ENCODE data around the gene SIRT6. TPM values are rescaled to one million over a fixed set of nuclear protein-coding genes. Genes with fewer than 3 reads are reported as not detected.

Gene SIRT6
- total RNA-seq, 1 donor from 2014 or later, result 34.8 TPM

- Mint-ChIP-seq H3K9me3 (no peaks in the 10 kb centered on the region), H3K4me3 (no peak overlapping the region), H3K4me1 (no peaks in the 10 kb centered on the region), H3K36me3 (ENCODE audit: low read depth) (no peaks in the 10 kb centered on the region), H3K27me3 (ENCODE audit: low read depth) (peaks cover 45% of the 10 kb centered on the region), H3K27ac (ENCODE audit: unreplicated experiment) (no peak overlapping the region)
- DNase-seq (ENCODE audit: low read depth, low spot score), result no peak
- peak; percentile 17 for TF ChIP-seq CTCF (conservative IDR thresholded peaks at IDR 0.05)
Measured at GRCh38 chr19:4206818-4207484, 24.6 kb upstream of the SIRT6 start.

DNA sequence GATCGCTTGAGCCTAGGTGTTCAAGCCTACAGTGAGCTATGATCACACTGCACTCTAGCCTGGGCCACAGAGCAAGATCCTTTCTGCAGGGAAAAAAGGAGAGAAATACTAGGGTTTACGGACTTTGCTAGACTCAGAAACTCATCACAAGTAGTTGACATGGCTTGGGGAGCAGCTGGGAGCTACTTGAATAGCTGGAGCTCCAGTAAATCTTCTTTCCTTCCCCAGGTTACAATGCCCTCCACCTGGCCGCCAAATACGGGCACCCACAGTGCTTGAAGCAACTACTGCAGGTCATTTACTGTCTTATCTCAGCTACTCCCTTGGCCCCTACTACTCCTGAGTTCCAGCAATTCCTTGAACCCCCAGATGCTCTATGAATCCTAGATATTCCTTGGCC, 19.4 kb upstream of the SIRT6 start:
- no peak for TF ChIP-seq CTCF (conservative IDR thresholded peaks at IDR 0.05)
- DNase-seq (ENCODE audit: low read depth, low spot score), result no peak
- H3K4me1 Mint-ChIP-seq, result peaks cover 11% of the 10 kb centered on the region
- H3K27ac Mint-ChIP-seq (ENCODE audit: unreplicated experiment), result no peak overlapping the region
- peaks cover 10% of the 10 kb centered on the region for H3K36me3 Mint-ChIP-seq (ENCODE audit: low read depth)
- H3K27me3 Mint-ChIP-seq (ENCODE audit: low read depth), result peaks cover 67% of the 10 kb centered on the region
- H3K4me3 Mint-ChIP-seq, result no peak overlapping the region
- peaks cover 9% of the 10 kb centered on the region for H3K9me3 Mint-ChIP-seq

DNA sequence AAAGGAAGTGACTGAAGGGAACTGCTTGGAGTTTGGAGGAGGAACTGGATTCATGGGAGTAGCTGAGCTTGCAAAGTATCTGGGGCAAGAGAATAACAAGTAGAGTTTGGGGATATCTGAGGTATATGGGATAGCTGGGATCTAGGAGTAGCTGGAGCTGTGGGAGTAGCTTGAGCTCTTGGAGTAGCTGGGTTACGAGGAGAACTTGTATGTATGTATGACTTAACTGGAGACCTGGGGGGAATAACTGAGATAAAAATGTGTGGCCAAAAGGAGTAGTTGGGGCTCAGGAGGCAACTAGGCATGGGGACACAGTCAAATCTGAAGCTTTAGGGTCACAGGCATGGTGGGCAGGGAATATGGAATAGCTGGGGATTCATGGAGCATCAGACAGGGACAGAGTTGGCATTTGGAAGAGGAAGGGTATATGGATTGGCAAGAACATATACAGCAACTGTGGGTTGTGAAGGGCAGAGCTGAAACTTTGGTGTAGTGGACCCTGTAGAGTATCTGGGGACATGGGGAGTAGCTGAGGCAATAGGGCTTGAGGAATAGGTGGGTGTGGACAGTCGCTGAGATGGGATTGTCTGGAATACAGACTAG, 18.7 kb upstream of the SIRT6 start:
- peaks cover 11% of the 10 kb centered on the region for H3K4me1 Mint-ChIP-seq
- H3K4me3 Mint-ChIP-seq, result no peak overlapping the region
- peaks cover 10% of the 10 kb centered on the region for H3K36me3 Mint-ChIP-seq (ENCODE audit: low read depth)
- no peak for TF ChIP-seq CTCF (conservative IDR thresholded peaks at IDR 0.05)
- no peak for DNase-seq (ENCODE audit: low read depth, low spot score)
- H3K9me3 Mint-ChIP-seq, result peaks cover 10% of the 10 kb centered on the region
- H3K27ac Mint-ChIP-seq (ENCODE audit: unreplicated experiment), result no peak overlapping the region
- H3K27me3 Mint-ChIP-seq (ENCODE audit: low read depth), result peaks cover 73% of the 10 kb centered on the region

- no peak for DNase-seq (ENCODE audit: low read depth, low spot score)
- Mint-ChIP-seq H3K36me3 (ENCODE audit: low read depth) (peaks cover 10% of the 10 kb centered on the region), H3K9me3 (peaks cover 10% of the 10 kb centered on the region), H3K27ac (ENCODE audit: unreplicated experiment) (no peak overlapping the region), H3K27me3 (ENCODE audit: low read depth) (peaks cover 85% of the 10 kb centered on the region), H3K4me3 (no peak overlapping the region), H3K4me1 (peaks cover 11% of the 10 kb centered on the region)
- peak; percentile 30 for TF ChIP-seq CTCF (conservative IDR thresholded peaks at IDR 0.05)
Measured at GRCh38 chr19:4199699-4200293, 17.4 kb upstream of the SIRT6 start.

GRCh38 chr19:4198467-4199126, 16.2 kb upstream of the SIRT6 start:
- H3K27ac Mint-ChIP-seq (ENCODE audit: unreplicated experiment), result no peak overlapping the region
- H3K9me3 Mint-ChIP-seq, result peaks cover 10% of the 10 kb centered on the region
- H3K4me1 Mint-ChIP-seq, result peaks cover 11% of the 10 kb centered on the region
- peaks cover 94% of the 10 kb centered on the region for H3K27me3 Mint-ChIP-seq (ENCODE audit: low read depth)
- no peak for DNase-seq (ENCODE audit: low read depth, low spot score)
- H3K4me3 Mint-ChIP-seq, result no peak overlapping the region
- H3K36me3 Mint-ChIP-seq (ENCODE audit: low read depth), result peaks cover 10% of the 10 kb centered on the region
- no peak for TF ChIP-seq CTCF (conservative IDR thresholded peaks at IDR 0.05)

All from neural crest cell (in vitro differentiated cells).